Heart left ventricle (tissue), 13 donors: ENCODE measurements around the gene CADM3.

Experiments used
- POLR2A ChIP-seq, 2 donors: fragments of 450-650 bp; IDR thresholded peaks; one replicate each; pipeline ENCODE4 v1.6.1; 2017; ENCODE audit warnings: antibody characterized with exemption in 2 of 2, mild to moderate bottlenecking in 2 of 2, moderate library complexity in 2 of 2
- TF ChIP-seq, protein P1 (sequence below), 12 donors: fragments of 200-600 bp; sonication (generic) in 4 of 12; IDR thresholded peaks; one replicate each; pipeline versions ENCODE4 v1.5.0 to v1.8.0; 2018 to 2022; ENCODE audit warnings: antibody characterized with exemption in 12 of 12, mild to moderate bottlenecking in 5 of 12
- donor health status: ischemic (EF 13 %, LVEDD 7.1; RV severe dilation, severe dysfunction).
- donor health status: DM: no; HTN: yes; CAD: no.
- donor health status: DM: no; HTN: no; CAD: no.
- donor health status: ischemic (EF 25% LVEDD 6.9; RV normal size, moderate dysfunction).
- donor health status: ischemic (EF 25% LVEDD 5.7; RV mildly dilated, moderate dysfunction).
- donor health status: ischemic (EF 35%, LVEDD 5.7; RV mildly dilated, moderate dysfunction).
- donor health status: nonischemic (EF 11% LVEDD 7.7; RV severe dilation, severe dysfunction).
- donor health status: DM: yes; HTN: yes; CAD: no.
- donor health status: PGD.
- donor health status: ischemic (EF 29% LVEDD 5.4; RV normal size, mild dysfunction).
- donor health status: nonischemic (EF 23%, LVEDD 6.1; RV moderate dilation, normal function).

DNA sequence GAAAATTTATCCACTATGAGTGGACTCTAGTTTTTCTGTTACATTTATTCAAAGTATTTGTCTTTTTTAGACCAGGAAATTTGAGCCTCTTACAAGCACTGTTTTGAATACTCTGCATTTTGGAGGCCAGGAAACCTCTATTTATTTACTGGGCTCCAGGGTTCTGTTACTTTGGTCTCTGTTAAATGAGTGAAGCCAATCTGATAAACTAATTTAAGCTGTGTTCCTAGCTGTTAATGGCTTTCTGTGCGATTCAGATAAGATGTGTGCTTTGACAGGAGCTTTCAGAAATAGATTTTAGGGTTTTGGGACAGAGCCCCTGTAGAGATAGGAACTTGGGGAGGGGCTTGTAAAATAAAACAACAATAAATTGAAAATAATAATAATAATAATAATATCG lies 57.1 kb downstream of the CADM3 start:
- TF ChIP-seq, protein P1, sequence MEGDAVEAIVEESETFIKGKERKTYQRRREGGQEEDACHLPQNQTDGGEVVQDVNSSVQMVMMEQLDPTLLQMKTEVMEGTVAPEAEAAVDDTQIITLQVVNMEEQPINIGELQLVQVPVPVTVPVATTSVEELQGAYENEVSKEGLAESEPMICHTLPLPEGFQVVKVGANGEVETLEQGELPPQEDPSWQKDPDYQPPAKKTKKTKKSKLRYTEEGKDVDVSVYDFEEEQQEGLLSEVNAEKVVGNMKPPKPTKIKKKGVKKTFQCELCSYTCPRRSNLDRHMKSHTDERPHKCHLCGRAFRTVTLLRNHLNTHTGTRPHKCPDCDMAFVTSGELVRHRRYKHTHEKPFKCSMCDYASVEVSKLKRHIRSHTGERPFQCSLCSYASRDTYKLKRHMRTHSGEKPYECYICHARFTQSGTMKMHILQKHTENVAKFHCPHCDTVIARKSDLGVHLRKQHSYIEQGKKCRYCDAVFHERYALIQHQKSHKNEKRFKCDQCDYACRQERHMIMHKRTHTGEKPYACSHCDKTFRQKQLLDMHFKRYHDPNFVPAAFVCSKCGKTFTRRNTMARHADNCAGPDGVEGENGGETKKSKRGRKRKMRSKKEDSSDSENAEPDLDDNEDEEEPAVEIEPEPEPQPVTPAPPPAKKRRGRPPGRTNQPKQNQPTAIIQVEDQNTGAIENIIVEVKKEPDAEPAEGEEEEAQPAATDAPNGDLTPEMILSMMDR (IDR thresholded peaks at IDR 0.05), result no peak
- no peak for TF ChIP-seq POLR2A (IDR thresholded peaks at IDR 0.05)
